PFSK-1 (cell line): ENCODE data around the gene SUSD2.

ENCODE experiments used
- FOXP2 ChIP-seq: optimal IDR thresholded peaks from 2 replicates; pipeline ENCODE3; 2011; ENCODE audit warnings: borderline replicate concordance, control low read depth, inconsistent platforms; ENCODE audit not compliant: insufficient read depth; ENCODE audit errors: extremely low read length, extremely low read depth
- POLR2AphosphoS5 ChIP-seq: IDR thresholded peaks from 2 replicates; pipeline ENCODE4 v1.6.1; 2012; ENCODE audit warnings: low read depth, mild to moderate bottlenecking, control low read depth, low read length, moderate library complexity

GRCh38 chr22:24179478-24180210 is 1.6 kb upstream of the SUSD2 start:
- TF ChIP-seq FOXP2 (no peak), POLR2AphosphoS5 (no peak)
